KMS-11 (cell line): ENCODE data around the gene RAD9A.

ENCODE experiments used
- H2AFZ ChIP-seq: fragments of 200-600 bp; sonication (generic); 2 replicates; pipeline ENCODE4 v1.6.1; 2016; ENCODE audit warnings: antibody characterized with exemption, mixed run types, low read depth
- H3K27ac ChIP-seq: fragments of 200-600 bp; sonication (generic); 2 replicates; pipeline ENCODE4 v1.6.1; 2016; ENCODE audit warnings: mild to moderate bottlenecking, mixed run types
- H3K27me3 ChIP-seq: fragments of 200-600 bp; sonication (generic); 2 replicates; pipeline ENCODE4 v1.6.1; 2017; ENCODE audit warnings: mild to moderate bottlenecking, low read depth, mixed run types, moderate library complexity; ENCODE audit not compliant: insufficient read depth
- H3K36me3 ChIP-seq: fragments of 200-600 bp; sonication (generic); 2 replicates; pipeline ENCODE4 v1.6.1; 2017; ENCODE audit warnings: mild to moderate bottlenecking, mixed run types; ENCODE audit not compliant: insufficient read depth
- H3K4me1 ChIP-seq: fragments of 200-600 bp; sonication (generic); 2 replicates; pipeline ENCODE4 v1.6.1; 2016; ENCODE audit warnings: mild to moderate bottlenecking, low read depth, mixed run types; ENCODE audit not compliant: poor library complexity, severe bottlenecking
- H3K4me2 ChIP-seq: fragments of 200-600 bp; sonication (generic); 2 replicates; pipeline ENCODE4 v1.7.0; 2016; ENCODE audit warnings: mild to moderate bottlenecking, mixed run types
- H3K4me3 ChIP-seq: fragments of 200-600 bp; sonication (generic); IDR thresholded peaks from 2 replicates; pipeline ENCODE4 v1.6.1; 2017; ENCODE audit warnings: low read depth, low read length, mixed read lengths; ENCODE audit not compliant: insufficient read depth
- H3K79me2 ChIP-seq: fragments of 200-600 bp; sonication (generic); 2 replicates; pipeline ENCODE4 v1.6.1; 2016; ENCODE audit warnings: low read depth, mixed run types; ENCODE audit not compliant: insufficient read depth
- H3K9ac ChIP-seq: fragments of 200-600 bp; sonication (generic); 2 replicates; pipeline ENCODE4 v1.6.1; 2016; ENCODE audit warnings: mild to moderate bottlenecking, mixed run types
- H4K20me1 ChIP-seq: fragments of 200-600 bp; sonication (generic); 2 replicates; pipeline ENCODE4 v1.6.1; 2016; ENCODE audit warnings: mild to moderate bottlenecking, mixed run types; ENCODE audit not compliant: insufficient read depth
- TF ChIP-seq, protein P1 (sequence below): fragments of 200-600 bp; sonication (generic); conservative IDR thresholded peaks from 2 replicates; pipeline ENCODE4 v1.6.1; 2017; ENCODE audit warnings: low read depth, mild to moderate bottlenecking, antibody characterized with exemption, low read length, moderate library complexity, mixed read lengths

Gene RAD9A

DNA sequence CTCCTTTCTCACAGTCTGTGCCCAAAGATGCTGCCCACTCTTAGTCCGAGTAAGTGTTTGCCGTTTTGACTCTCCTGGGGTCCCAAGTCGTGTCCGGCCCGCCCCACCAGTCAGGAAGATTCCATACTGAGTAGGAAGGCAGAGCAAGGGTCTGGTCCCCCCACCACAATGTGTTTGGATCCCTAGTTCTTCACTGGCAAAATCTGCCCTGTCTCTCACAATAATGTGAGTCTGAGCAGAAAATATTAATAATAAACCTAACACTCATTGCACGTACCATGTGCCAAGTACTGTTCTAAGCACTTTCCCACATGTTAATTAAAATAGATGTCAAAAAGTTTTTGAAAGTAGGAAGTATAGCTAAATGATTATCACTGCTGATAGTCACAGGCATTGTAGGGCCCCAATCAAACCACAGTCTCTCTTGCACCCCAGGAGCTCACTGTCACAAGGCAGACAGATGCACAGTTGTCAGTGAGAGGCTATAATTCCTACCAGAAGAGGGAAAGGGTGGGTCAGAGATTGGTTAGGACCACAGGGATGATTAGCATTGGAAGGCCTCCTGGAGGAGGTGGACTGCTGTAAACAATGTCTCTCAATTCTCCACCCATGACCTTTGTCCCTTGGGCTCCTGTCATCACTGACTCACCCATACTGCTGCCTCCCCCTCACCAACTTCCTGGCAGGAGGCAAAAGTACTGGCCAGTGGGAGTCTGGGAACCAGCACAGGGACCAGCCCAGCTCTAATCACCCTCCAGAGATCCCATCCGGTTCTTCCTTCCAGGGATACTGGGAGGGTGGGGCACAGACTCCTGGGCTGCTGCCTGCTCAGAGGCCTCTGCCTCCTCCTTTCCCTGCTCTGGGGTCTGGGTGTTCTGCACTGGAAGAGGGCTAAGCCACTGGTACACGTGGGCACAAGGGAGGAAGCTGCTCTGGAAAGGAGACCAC is 37.4 kb upstream of the RAD9A start:
- no peaks in the 10 kb centered on the region for H3K79me2 ChIP-seq
- no peak overlapping the region; the same call in 1 of the 2 replicates for H3K27ac ChIP-seq
- H3K4me1 ChIP-seq, result peaks cover 50% of the 10 kb centered on the region
- TF ChIP-seq, protein P1, sequence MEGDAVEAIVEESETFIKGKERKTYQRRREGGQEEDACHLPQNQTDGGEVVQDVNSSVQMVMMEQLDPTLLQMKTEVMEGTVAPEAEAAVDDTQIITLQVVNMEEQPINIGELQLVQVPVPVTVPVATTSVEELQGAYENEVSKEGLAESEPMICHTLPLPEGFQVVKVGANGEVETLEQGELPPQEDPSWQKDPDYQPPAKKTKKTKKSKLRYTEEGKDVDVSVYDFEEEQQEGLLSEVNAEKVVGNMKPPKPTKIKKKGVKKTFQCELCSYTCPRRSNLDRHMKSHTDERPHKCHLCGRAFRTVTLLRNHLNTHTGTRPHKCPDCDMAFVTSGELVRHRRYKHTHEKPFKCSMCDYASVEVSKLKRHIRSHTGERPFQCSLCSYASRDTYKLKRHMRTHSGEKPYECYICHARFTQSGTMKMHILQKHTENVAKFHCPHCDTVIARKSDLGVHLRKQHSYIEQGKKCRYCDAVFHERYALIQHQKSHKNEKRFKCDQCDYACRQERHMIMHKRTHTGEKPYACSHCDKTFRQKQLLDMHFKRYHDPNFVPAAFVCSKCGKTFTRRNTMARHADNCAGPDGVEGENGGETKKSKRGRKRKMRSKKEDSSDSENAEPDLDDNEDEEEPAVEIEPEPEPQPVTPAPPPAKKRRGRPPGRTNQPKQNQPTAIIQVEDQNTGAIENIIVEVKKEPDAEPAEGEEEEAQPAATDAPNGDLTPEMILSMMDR, result no peak
- peak overlapping the region; percentile 88; the same call in 1 of the 2 replicates for H2AFZ ChIP-seq
- no peaks in the 10 kb centered on the region for H3K27me3 ChIP-seq
- H4K20me1 ChIP-seq, result no peaks in the 10 kb centered on the region
- peak overlapping the region; percentile 75 for H3K4me2 ChIP-seq
- H3K36me3 ChIP-seq, result no peaks in the 10 kb centered on the region
- peak overlapping the region; percentile 1 for H3K4me3 ChIP-seq
- peak overlapping the region; percentile 20; the same call in 1 of the 2 replicates for H3K9ac ChIP-seq

DNA sequence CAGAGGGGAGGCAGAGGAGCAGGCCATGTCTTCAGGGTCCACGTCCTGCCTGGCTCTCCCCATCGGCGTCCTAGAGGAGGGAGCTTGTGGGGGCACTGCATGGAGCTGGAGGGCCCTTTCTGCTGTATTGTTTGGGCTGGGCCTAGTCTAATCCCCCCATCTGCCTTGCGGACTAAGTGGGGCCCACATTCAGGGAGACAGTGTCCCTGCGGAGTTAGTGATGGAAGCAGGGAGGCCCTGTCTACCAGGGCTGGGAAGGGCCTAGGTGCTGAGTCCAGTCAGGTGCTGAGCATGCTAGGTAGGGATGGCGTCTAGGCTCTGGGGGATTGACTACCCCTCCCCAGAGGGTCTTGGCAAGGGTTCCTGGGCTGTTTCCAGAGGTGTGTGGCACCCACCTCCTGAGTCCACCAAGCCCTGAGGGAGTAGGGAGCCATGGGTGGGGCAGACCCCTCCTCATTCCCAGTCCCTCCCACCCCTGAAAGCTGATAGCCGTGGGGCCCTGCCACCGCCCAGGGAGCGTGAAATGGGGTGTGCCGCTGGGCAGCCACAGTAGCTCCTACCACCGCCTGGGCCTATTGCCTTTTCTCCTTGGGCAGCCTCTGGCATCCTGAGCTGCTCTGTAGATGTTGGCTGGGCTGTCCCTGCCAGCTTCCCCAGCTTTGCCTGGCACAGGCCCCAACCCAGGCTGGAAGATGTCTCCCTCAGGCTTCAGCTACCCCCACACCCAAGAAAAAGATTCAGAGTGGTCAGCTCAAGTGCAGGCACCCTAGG is 36.6 kb upstream of the RAD9A start:
- Histone ChIP-seq H3K36me3 (no peaks in the 10 kb centered on the region), H3K27me3 (no peaks in the 10 kb centered on the region), H3K79me2 (no peaks in the 10 kb centered on the region), H2AFZ (no peak overlapping the region), H3K9ac (no peak overlapping the region), H3K4me3 (no peak overlapping the region), H4K20me1 (no peaks in the 10 kb centered on the region), H3K4me1 (peaks cover 50% of the 10 kb centered on the region), H3K4me2 (no peak overlapping the region), H3K27ac (no peak overlapping the region)
- TF ChIP-seq, protein P1, result no peak

DNA sequence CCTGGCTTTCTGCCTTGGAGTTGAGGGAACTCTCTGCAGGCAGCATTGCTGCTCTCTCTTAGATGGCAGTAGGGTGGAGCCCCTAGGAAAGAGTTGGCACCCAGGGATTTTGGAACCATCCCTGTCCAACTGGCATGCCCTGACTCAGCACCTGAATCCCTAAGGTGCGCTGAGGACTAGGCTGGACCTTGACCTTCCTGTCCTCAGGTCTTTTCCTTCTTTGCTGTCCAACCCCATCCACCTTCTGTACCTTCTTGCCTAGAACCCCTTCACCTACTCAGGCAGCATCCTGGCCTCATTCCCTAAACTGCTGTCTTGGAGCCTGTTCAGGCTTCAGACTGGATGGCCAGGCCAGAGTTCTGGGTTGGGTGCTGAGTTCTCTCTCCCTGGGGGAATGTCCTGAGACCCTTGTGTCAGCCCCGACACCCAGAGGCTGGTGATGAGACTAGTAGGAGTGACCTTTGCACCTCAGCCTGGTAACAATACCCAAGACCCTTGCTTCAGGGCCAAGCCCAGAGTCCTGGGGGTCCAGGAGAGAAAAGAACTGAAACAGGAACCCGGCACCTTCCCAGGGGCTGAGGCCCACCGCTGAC is 35.9 kb upstream of the RAD9A start:
- peak overlapping the region; percentile 60; the same call in 1 of the 2 replicates for H2AFZ ChIP-seq
- H3K4me1 ChIP-seq, result peaks cover 50% of the 10 kb centered on the region
- no peaks in the 10 kb centered on the region for H3K27me3 ChIP-seq
- H3K4me3 ChIP-seq, result no peak overlapping the region
- no peaks in the 10 kb centered on the region for H3K36me3 ChIP-seq
- TF ChIP-seq, protein P1, result no peak
- H3K9ac ChIP-seq, result peak overlapping the region; percentile 5; the same call in 1 of the 2 replicates
- no peaks in the 10 kb centered on the region for H3K79me2 ChIP-seq
- H3K4me2 ChIP-seq, result 0 out of 2 replicates have a peak overlapping the region, but pooled peaks have one; percentile 83
- no peak overlapping the region for H3K27ac ChIP-seq
- no peaks in the 10 kb centered on the region for H4K20me1 ChIP-seq

DNA sequence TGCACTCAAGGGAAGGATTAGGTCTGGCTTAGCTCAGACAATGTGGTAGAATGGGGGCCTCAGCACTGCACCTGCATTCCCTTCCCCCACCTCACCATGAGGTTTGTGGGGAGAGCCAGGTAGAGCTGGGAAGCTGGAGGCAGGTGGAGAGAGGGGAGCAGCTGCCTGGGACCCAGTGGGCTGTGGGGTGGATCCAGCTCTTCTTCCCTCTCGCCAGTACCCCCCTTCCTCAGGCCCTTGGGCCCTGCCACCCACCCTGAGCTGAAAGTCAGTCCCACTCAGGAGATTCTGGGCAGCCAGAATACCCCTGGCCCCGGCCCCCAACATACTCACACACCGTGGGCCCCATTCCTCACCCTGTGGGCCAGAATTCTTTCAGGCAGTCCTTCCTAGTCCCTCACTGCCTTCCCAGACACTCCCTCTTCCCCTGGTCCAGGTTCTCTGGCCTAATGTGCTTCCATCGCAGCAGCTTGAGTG is 35.4 kb upstream of the RAD9A start:
- peak overlapping the region; percentile 60; the same call in 1 of the 2 replicates for H2AFZ ChIP-seq
- H3K4me3 ChIP-seq, result no peak overlapping the region
- no peaks in the 10 kb centered on the region for H3K79me2 ChIP-seq
- H3K36me3 ChIP-seq, result no peaks in the 10 kb centered on the region
- TF ChIP-seq, protein P1, result no peak
- no peaks in the 10 kb centered on the region for H4K20me1 ChIP-seq
- H3K27ac ChIP-seq, result no peak overlapping the region
- peak overlapping the region; percentile 83 for H3K4me2 ChIP-seq
- H3K27me3 ChIP-seq, result no peaks in the 10 kb centered on the region
- H3K4me1 ChIP-seq, result peaks cover 45% of the 10 kb centered on the region
- H3K9ac ChIP-seq, result peak overlapping the region; percentile 5; the same call in 1 of the 2 replicates
